HCT116 (cell line): Measurements from ENCODE around the gene APBA2. TPM values are rescaled to one million over a fixed set of nuclear protein-coding genes. Genes with fewer than 3 reads are reported as not detected.

Source experiments
- ATAC-seq: fragments of 200-7000 bp; cut with Tn5 transposase; 2 replicates; pipeline ENCODE4 v1.9.1; 2020; ENCODE audit warnings: mild to moderate bottlenecking, moderate library complexity
- BruUV-seq: library from RNA; stranded (reverse); fragments of 400-500 nt; replicated peaks from 2 replicates; lab custom pipeline; 2021; lab: Mats Ljungman, UMichigan
- CTCF ChIA-PET: fragments of 300-600 bp; sonication (Branson Sonifier 250); formaldehyde crosslinking; loops from one replicate; lab custom pipeline; 2021; ENCODE audit warnings: antibody characterized with exemption; lab: Charles Lee
- POLR2A ChIA-PET: fragments of 300-600, 350-600 bp; sonication (Branson Sonifier 250); formaldehyde crosslinking; loops from one replicate; lab custom pipeline; 2021; ENCODE audit warnings: antibody characterized with exemption; lab: Charles Lee
- RAD21 ChIA-PET, 2 experiments: fragments of 300-600 bp; sonication (Branson Sonifier 250); formaldehyde crosslinking; loops; one replicate each; lab custom pipeline; 2023; ENCODE audit warnings: low total read pairs in 2 of 2; ENCODE audit not compliant: uncharacterized antibody in 2 of 2, unreplicated experiment in 2 of 2, low non-redundant PET in 1 of 2; lab: Charles Lee
- DNase-seq: peaks from one replicate; pipeline ENCODE4 v3.0.0-alpha.2; 2010; ENCODE audit warnings: low read depth, low spot score
- H2AFZ ChIP-seq: fragments of 200-600 bp; shearing (Covaris generic), sonication (generic); 2 replicates; pipeline ENCODE4 v1.6.1; 2017; ENCODE audit warnings: low read depth, mixed run types, mixed read lengths, antibody characterized with exemption, low read length; ENCODE audit not compliant: poor library complexity, severe bottlenecking
- H3K27ac ChIP-seq: 2 replicates; pipeline ENCODE4 v1.5.1; 2012; ENCODE audit warnings: low read depth, low read length
- H3K27me3 ChIP-seq: fragments of 200-600 bp; sonication (generic); 2 replicates; pipeline ENCODE4 v1.6.1; 2016; ENCODE audit warnings: mixed run types, low read length, mixed read lengths; ENCODE audit not compliant: insufficient read depth
- H3K36me3 ChIP-seq, 2 experiments: fragments of 200-500 bp in 1 of 2; fragments of 200-600 bp in 1 of 2; sonication (Bioruptor generic) in 1 of 2; sonication (generic) in 1 of 2; 2 replicates each; pipeline versions ENCODE4 v1.5.1 to v1.6.1; 2014 to 2016; ENCODE audit warnings: low read length in 2 of 2, inconsistent platforms in 1 of 2, mixed read lengths in 1 of 2, mixed run types in 1 of 2; ENCODE audit not compliant: insufficient read depth in 2 of 2, control insufficient read depth in 1 of 2
- H3K4me1 ChIP-seq, 2 experiments: fragments of 200-600 bp in 1 of 2; sonication (generic) in 1 of 2; 2 replicates each; pipeline versions ENCODE4 v1.5.1 to v1.6.1; 2012 to 2017; ENCODE audit warnings: low read length in 2 of 2, inconsistent platforms in 1 of 2, mild to moderate bottlenecking in 1 of 2, mixed read lengths in 1 of 2, mixed run types in 1 of 2, moderate library complexity in 1 of 2; ENCODE audit not compliant: insufficient read depth in 2 of 2, control insufficient read depth in 1 of 2
- H3K4me2 ChIP-seq: fragments of 200-600 bp; sonication (generic); 2 replicates; pipeline ENCODE4 v1.6.1; 2017; ENCODE audit warnings: mixed run types, low read length, mixed read lengths
- H3K4me3 ChIP-seq, 2 experiments: fragments of 200-600 bp in 1 of 2; sonication (generic) in 1 of 2; replicated peaks in 1 of 2; 2 replicates each; pipeline ENCODE4 v1.5.1; 2011 to 2016; ENCODE audit warnings: low read length in 2 of 2, control low read depth in 1 of 2, low read depth in 1 of 2, mild to moderate bottlenecking in 1 of 2, mixed read lengths in 1 of 2, mixed run types in 1 of 2
- H3K79me2 ChIP-seq: fragments of 200-600 bp; sonication (generic); 2 replicates; pipeline ENCODE4 v1.6.1; 2017; ENCODE audit warnings: mild to moderate bottlenecking, mixed run types, low read length, moderate library complexity, mixed read lengths; ENCODE audit not compliant: insufficient read depth
- H3K9ac ChIP-seq: fragments of 200-600 bp; sonication (generic); 2 replicates; pipeline ENCODE4 v1.6.1; 2016; ENCODE audit warnings: low read length, mixed read lengths
- H3K9me2 ChIP-seq: fragments of 200-600 bp; sonication (generic), shearing (Covaris generic); 2 replicates; pipeline ENCODE4 v1.6.1; 2017; ENCODE audit warnings: mixed run types, mild to moderate bottlenecking, moderate library complexity; ENCODE audit not compliant: insufficient read depth
- H3K9me3 ChIP-seq, 2 experiments: fragments of 200-500 bp in 1 of 2; fragments of 200-600 bp in 1 of 2; sonication (Bioruptor generic) in 1 of 2; sonication (generic) in 1 of 2; 2 replicates each; pipeline ENCODE4 v1.6.1; 2014 to 2017; ENCODE audit warnings: low read length in 2 of 2, mixed read lengths in 2 of 2, inconsistent platforms in 1 of 2, low read depth in 1 of 2, mild to moderate bottlenecking in 1 of 2, mixed run types in 1 of 2, moderate library complexity in 1 of 2; ENCODE audit not compliant: control insufficient read depth in 1 of 2, insufficient read depth in 1 of 2
- H4K20me1 ChIP-seq: fragments of 200-600 bp; sonication (generic), shearing (Covaris generic); 2 replicates; pipeline ENCODE4 v1.6.1; 2017; ENCODE audit warnings: mixed run types, mild to moderate bottlenecking, moderate library complexity; ENCODE audit not compliant: insufficient read depth
- CTCF ChIP-seq, 3 experiments: fragments of 200-600 bp in 1 of 3; sonication (generic) in 1 of 3; IDR thresholded peaks in 2 of 3; conservative IDR thresholded peaks in 1 of 3; 2 replicates each; pipeline ENCODE4 v1.5.1; 2012 to 2017; ENCODE audit warnings: low read depth in 2 of 3, low read length in 2 of 3, antibody characterized with exemption in 1 of 3, borderline replicate concordance in 1 of 3, control low read depth in 1 of 3, mild to moderate bottlenecking in 1 of 3, mixed read lengths in 1 of 3, mixed run types in 1 of 3, moderate library complexity in 1 of 3; ENCODE audit not compliant: insufficient read depth in 1 of 3
- ELF1 ChIP-seq: IDR thresholded peaks from 2 replicates; pipeline ENCODE4 v1.6.1; 2012; ENCODE audit warnings: low read depth, borderline replicate concordance
- EZH2 ChIP-seq: fragments of 200-600 bp; sonication (generic); IDR thresholded peaks from 2 replicates; pipeline ENCODE4 v1.6.1; 2017; ENCODE audit warnings: antibody characterized with exemption, mixed run types
- FOSL1 ChIP-seq: IDR thresholded peaks from 2 replicates; pipeline ENCODE4 v1.6.1; 2012; ENCODE audit warnings: low read depth
- JUND ChIP-seq: IDR thresholded peaks from 2 replicates; pipeline ENCODE4 v1.6.1; 2012
- MAX ChIP-seq: IDR thresholded peaks from 2 replicates; pipeline ENCODE4 v1.6.1; 2012
- POLR2AphosphoS5 ChIP-seq: IDR thresholded peaks from 2 replicates; pipeline ENCODE4 v1.6.1; 2011; ENCODE audit warnings: mild to moderate bottlenecking, low read depth, low read length, moderate library complexity
- RAD21 ChIP-seq: IDR thresholded peaks from 2 replicates; pipeline ENCODE4 v1.6.1; 2012; ENCODE audit warnings: low read depth, mild to moderate bottlenecking
- SIN3A ChIP-seq: IDR thresholded peaks from 2 replicates; pipeline ENCODE4 v1.6.1; 2012; ENCODE audit warnings: low read depth
- SP1 ChIP-seq: IDR thresholded peaks from 2 replicates; pipeline ENCODE4 v1.6.1; 2012; ENCODE audit warnings: low read depth
- SRF ChIP-seq: IDR thresholded peaks from 2 replicates; pipeline ENCODE4 v1.6.1; 2012; ENCODE audit warnings: low read depth
- TCF7L2 ChIP-seq: IDR thresholded peaks from 2 replicates; pipeline ENCODE4 v1.7.0; 2011; ENCODE audit warnings: borderline replicate concordance, inconsistent platforms; ENCODE audit not compliant: insufficient read depth, insufficient read length; ENCODE audit errors: extremely low read depth
- YY1 ChIP-seq: IDR thresholded peaks from 2 replicates; pipeline ENCODE4 v1.6.1; 2011; ENCODE audit warnings: low read length, low read depth, moderate library complexity, mild to moderate bottlenecking; ENCODE audit not compliant: insufficient replicate concordance; ENCODE audit errors: extremely low read depth
- ZFX ChIP-seq: fragments of 450-650 bp; IDR thresholded peaks from 2 replicates; pipeline ENCODE4 v1.6.1; 2017
- ZNF274 ChIP-seq: fragments of 200-500 bp; sonication (Bioruptor generic); IDR thresholded peaks from 2 replicates; pipeline ENCODE4 v1.6.1; 2014; ENCODE audit warnings: mild to moderate bottlenecking, low read depth, low read length, inconsistent platforms
- intact Hi-C: fragments of 100-400 bp; cut with micrococcal nuclease; formaldehyde crosslinking; loops from 2 replicates; pipeline ENCODE4 v1.10.0; 2022
- total RNA-seq: library from RNA; stranded (reverse); gene quantifications from one replicate; pipeline ENCODE4 v1.2.1, GENCODE V29; 2021; ENCODE audit not compliant: unreplicated experiment

The APBA2 gene
- total RNA-seq, 1 experiment from 2014 or later, result 0.47 TPM

- no peaks in the 10 kb centered on the region for H4K20me1 ChIP-seq
- POLR2A ChIA-PET, result no interaction called here
- CTCF ChIA-PET, result no interaction called here
Measured at GRCh38 chr15:29029651-29030195, 143.9 kb downstream of the APBA2 start.

GRCh38 chr15:29031502-29032228 is 145.9 kb downstream of the APBA2 start:
- DNase-seq (no peak), ATAC-seq (no peak)
- no peak overlapping the region for H3K27ac ChIP-seq
- no peaks in the 10 kb centered on the region for H3K79me2 ChIP-seq
- no peaks in the 10 kb centered on the region for H3K27me3 ChIP-seq
- intact Hi-C loops, result no loop called here
- no peaks in the 10 kb centered on the region for H3K4me1 ChIP-seq
- ChIA-PET RAD21 (no interaction called here), POLR2A (no interaction called here), CTCF (no interaction called here)
- no peak overlapping the region for H3K4me3 ChIP-seq
- no peaks in the 10 kb centered on the region for H3K9me3 ChIP-seq
- no peak overlapping the region for H3K4me2 ChIP-seq
- no peaks in the 10 kb centered on the region for H3K36me3 ChIP-seq
- H3K9ac ChIP-seq, result no peak overlapping the region
- H2AFZ ChIP-seq, result no peak overlapping the region
- BruUV-seq, result no TSS peak
- H4K20me1 ChIP-seq, result no peaks in the 10 kb centered on the region
- H3K9me2 ChIP-seq, result no peaks in the 10 kb centered on the region
- no peak for TF ChIP-seq EZH2
- no peak for TF ChIP-seq SP1
- no peak for TF ChIP-seq ELF1
- no peak for TF ChIP-seq FOSL1
- no peak for TF ChIP-seq MAX
- no peak for TF ChIP-seq RAD21
- no peak for TF ChIP-seq ZNF274
- TF ChIP-seq TCF7L2, result no peak
- TF ChIP-seq CTCF (IDR thresholded peaks at IDR 0.05 in 2 of 3, conservative IDR thresholded peaks at IDR 0.05 in 1 of 3; ENCODE audit: borderline replicate concordance in 1 of 3, insufficient read depth in 1 of 3, low read depth in 2 of 3, low read length in 2 of 3), result no peak
- TF ChIP-seq POLR2AphosphoS5, result no peak
- TF ChIP-seq ZFX, result no peak

More at GRCh38 chr15:29029651-29030195, 143.9 kb downstream of the APBA2 start:
- H3K9me2 ChIP-seq, result no peaks in the 10 kb centered on the region
- H3K9ac ChIP-seq, result no peak overlapping the region
- no peak overlapping the region for H3K4me2 ChIP-seq
- no peaks in the 10 kb centered on the region for H3K79me2 ChIP-seq
- no peak overlapping the region for H2AFZ ChIP-seq
- H3K4me1 ChIP-seq, result no peaks in the 10 kb centered on the region
- DNase-seq (no peak), ATAC-seq (no peak)
- no peak overlapping the region for H3K4me3 ChIP-seq
- TF ChIP-seq EZH2 (no peak), TCF7L2 (no peak), SIN3A (no peak), SP1 (no peak), SRF (no peak), ZFX (no peak), JUND (no peak), YY1 (no peak), ZNF274 (no peak)
- no peaks in the 10 kb centered on the region for H3K9me3 ChIP-seq
- no TSS peak for BruUV-seq
- H3K36me3 ChIP-seq, result no peaks in the 10 kb centered on the region
- H3K27ac ChIP-seq, result no peak overlapping the region
- intact Hi-C loops, result no loop called here
- RAD21 ChIA-PET, result no interaction called here
- H3K27me3 ChIP-seq, result no peaks in the 10 kb centered on the region
